ENCODE measurements around the gene PARVG. TPM values are rescaled to one million over a fixed set of nuclear protein-coding genes. Genes with fewer than 3 reads are reported as not detected.

Gene PARVG
- total RNA-seq, 4 donors from 2014 or later, result 0.19 to 4.8 (median 2.7) TPM

DNA sequence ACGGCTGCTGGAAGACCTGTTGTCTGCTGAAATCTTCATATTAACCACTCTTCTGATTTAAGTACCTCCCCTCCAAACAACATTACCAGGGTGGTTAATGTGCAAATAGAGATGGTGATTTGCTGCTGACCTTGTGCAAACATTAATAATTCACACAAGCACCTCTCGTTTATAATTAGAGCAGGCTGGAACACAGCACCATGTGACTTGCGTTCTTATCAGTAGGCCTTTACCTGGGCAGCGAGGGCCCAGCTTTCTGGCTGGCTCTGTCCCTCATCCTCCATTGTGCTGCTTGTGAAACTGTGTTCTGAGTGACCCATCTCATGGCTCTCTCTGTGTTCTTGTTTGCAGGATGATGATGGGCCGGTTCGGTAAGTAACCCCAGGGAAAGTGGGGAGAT is 41.0 kb upstream of the PARVG start:
- in situ Hi-C loops (cut with MboI; ENCODE audit: low sequenced_read_pairs in 4 of 4) (no loop called here), intact Hi-C loops (cut with DNase I; ENCODE audit: low total_unique reads) (loop anchor here (5.0 kb wide), 1 partner anchor 47 kb away; no protein-coding TSS in a partner anchor)
- Histone ChIP-seq H3K4me3 (no peak overlapping the region), H3K9me3 (no peaks in the 10 kb centered on the region), H3K36me3 (peaks cover 8 to 67% of the 10 kb centered on the region in 2 donors), H3K27me3 (no peaks in the 10 kb centered on the region), H3K27ac (no peak overlapping the region), H3K4me1 (no peaks in the 10 kb centered on the region)
- DNase-seq, result no peak
- no peak for ATAC-seq
- TF ChIP-seq, protein P1, sequence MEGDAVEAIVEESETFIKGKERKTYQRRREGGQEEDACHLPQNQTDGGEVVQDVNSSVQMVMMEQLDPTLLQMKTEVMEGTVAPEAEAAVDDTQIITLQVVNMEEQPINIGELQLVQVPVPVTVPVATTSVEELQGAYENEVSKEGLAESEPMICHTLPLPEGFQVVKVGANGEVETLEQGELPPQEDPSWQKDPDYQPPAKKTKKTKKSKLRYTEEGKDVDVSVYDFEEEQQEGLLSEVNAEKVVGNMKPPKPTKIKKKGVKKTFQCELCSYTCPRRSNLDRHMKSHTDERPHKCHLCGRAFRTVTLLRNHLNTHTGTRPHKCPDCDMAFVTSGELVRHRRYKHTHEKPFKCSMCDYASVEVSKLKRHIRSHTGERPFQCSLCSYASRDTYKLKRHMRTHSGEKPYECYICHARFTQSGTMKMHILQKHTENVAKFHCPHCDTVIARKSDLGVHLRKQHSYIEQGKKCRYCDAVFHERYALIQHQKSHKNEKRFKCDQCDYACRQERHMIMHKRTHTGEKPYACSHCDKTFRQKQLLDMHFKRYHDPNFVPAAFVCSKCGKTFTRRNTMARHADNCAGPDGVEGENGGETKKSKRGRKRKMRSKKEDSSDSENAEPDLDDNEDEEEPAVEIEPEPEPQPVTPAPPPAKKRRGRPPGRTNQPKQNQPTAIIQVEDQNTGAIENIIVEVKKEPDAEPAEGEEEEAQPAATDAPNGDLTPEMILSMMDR (IDR thresholded peaks at IDR 0.05 in 4 of 5, conservative IDR thresholded peaks at IDR 0.05 in 1 of 5), result no peak
- no peak for TF ChIP-seq POLR2A (IDR thresholded peaks at IDR 0.05)

DNA sequence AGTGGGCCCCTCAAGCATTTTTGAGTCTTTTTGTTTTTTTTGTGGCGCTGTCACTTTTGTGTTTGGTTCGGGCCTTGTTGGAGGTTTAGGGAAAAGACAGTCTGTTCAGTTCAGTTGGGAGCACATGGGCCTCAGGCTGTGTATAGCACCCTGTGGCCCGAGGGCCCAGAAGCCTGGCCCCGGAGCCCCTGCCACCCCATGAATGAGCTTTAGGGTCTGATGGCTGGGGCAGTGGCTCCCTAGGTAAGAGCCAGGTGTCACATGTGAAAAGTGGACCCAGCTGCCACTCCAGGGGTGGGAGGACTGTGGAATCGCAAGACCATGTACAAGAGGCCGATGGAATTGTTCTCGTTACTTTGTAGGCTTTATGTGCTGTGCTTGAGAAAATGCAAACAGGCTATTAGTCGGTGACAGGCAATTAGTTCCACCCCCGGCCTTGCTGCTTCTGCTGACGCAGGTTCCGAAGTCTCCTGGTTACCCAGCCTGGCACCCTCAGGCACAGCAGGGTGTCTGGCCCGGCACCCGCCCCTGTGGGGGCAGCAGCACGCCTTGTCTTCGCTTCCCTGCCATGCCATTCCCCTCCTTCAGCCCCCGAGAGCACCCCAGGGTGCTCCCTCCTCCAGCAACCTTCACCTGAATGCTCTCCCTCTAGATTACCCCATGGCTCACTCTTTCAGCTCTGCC is 38.2 kb upstream of the PARVG start:
- peaks cover 1 to 44% of the 10 kb centered on the region in 2 donors for H3K36me3 ChIP-seq
- peaks cover 0 to 3% of the 10 kb centered on the region in 2 donors for H3K4me1 ChIP-seq
- in situ Hi-C loops (cut with MboI; ENCODE audit: low sequenced_read_pairs in 4 of 4), result no loop called here
- H3K4me3 ChIP-seq, result no peak overlapping the region
- intact Hi-C loops (cut with DNase I; ENCODE audit: low total_unique reads), result loop anchor here (5.0 kb wide), 1 partner anchor 50 kb away; no protein-coding TSS in a partner anchor
- DNase-seq, result no peak
- no peak for TF ChIP-seq POLR2A (IDR thresholded peaks at IDR 0.05)
- TF ChIP-seq, protein P1 (IDR thresholded peaks at IDR 0.05 in 4 of 5, conservative IDR thresholded peaks at IDR 0.05 in 1 of 5), result no peak
- H3K27me3 ChIP-seq, result no peaks in the 10 kb centered on the region
- no peak overlapping the region for H3K27ac ChIP-seq
- ATAC-seq, result no peak
- H3K9me3 ChIP-seq, result no peaks in the 10 kb centered on the region

DNA sequence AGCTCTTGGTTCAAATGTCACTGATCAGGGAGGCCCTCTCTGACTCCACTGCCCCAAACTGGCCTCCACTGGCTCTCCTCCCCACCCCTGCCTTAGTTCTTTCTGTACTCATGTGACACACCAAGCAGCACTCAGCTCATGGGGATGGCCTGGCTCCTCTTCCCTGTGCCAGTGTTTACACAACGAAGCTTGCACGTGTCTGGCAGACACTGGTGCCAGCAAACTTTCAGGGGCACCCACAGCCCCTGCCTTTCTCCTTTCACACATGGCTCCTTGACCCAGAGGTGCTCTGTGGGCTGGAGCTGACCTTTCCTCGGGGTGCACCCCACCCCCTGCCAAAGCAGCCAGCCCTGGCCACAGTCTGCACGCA is 37.6 kb upstream of the PARVG start:
- peak in 1 of 2 donors; percentile 33 for ATAC-seq
- intact Hi-C loops (cut with DNase I; ENCODE audit: low total_unique reads), result loop anchor here (5.0 kb wide), 1 partner anchor 51 kb away; no protein-coding TSS in a partner anchor
- H3K36me3 ChIP-seq, result peaks cover 0 to 44% of the 10 kb centered on the region in 2 donors
- H3K27ac ChIP-seq, result no peak overlapping the region
- H3K9me3 ChIP-seq, result no peaks in the 10 kb centered on the region
- H3K4me3 ChIP-seq, result no peak overlapping the region
- TF ChIP-seq, protein P1 (IDR thresholded peaks at IDR 0.05 in 4 of 5, conservative IDR thresholded peaks at IDR 0.05 in 1 of 5), result no peak
- no peak for TF ChIP-seq POLR2A (IDR thresholded peaks at IDR 0.05)
- H3K4me1 ChIP-seq, result peaks cover 0 to 3% of the 10 kb centered on the region in 2 donors
- no peaks in the 10 kb centered on the region for H3K27me3 ChIP-seq
- in situ Hi-C loops (cut with MboI; ENCODE audit: low sequenced_read_pairs in 4 of 4), result no loop called here
- no peak for DNase-seq

DNA sequence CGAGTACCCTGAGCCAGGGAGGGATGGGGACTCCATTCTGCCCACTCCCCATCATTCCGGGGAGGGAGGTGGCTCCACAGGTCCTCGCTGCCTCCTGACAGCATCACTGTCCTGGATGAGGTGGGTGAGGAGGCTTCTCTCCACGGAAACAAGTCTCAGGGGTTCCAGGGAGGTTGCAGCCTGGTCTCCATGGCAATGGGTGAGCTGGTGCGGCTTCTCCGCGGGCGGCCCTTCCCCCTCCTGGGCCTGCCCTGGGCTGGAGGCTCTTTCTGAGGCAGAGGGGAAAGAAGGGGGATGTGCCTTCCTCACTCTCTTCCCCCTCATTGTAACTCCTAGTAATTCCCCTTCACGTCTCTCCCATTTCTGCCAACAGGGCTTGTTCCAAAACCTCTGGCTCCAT is 37.1 kb upstream of the PARVG start:
- peaks cover 0 to 3% of the 10 kb centered on the region in 2 donors for H3K4me1 ChIP-seq

More for the DNA sequence above, 37.1 kb upstream of the PARVG start:
- TF ChIP-seq, protein P1 (IDR thresholded peaks at IDR 0.05 in 4 of 5, conservative IDR thresholded peaks at IDR 0.05 in 1 of 5), result no peak
- no peak for TF ChIP-seq POLR2A (IDR thresholded peaks at IDR 0.05)
- H3K27me3 ChIP-seq, result no peaks in the 10 kb centered on the region
- H3K4me3 ChIP-seq, result no peak overlapping the region
- H3K9me3 ChIP-seq, result no peaks in the 10 kb centered on the region
- in situ Hi-C loops (cut with MboI; ENCODE audit: low sequenced_read_pairs in 4 of 4) (no loop called here), intact Hi-C loops (cut with DNase I; ENCODE audit: low total_unique reads) (loop anchor here (5.0 kb wide), 1 partner anchor 51 kb away; no protein-coding TSS in a partner anchor)
- no peak for ATAC-seq
- H3K36me3 ChIP-seq, result peaks cover 0 to 44% of the 10 kb centered on the region in 2 donors
- DNase-seq, result no peak
- H3K27ac ChIP-seq, result no peak overlapping the region

All from gastrocnemius medialis (tissue), 4 donors.